Astrocyte of the spinal cord (primary cell): ENCODE data around the gene ULBP2.

Experiments
- DNase-seq: peaks from one replicate; pipeline ENCODE4 v3.0.0; 2011; ENCODE audit warnings: low read depth, low spot score
- H3K4me3 ChIP-seq: 2 replicates; pipeline ENCODE4 v1.5.1; 2011; ENCODE audit warnings: low read depth, mild to moderate bottlenecking, low read length, moderate library complexity
- CTCF ChIP-seq: IDR thresholded peaks from 2 replicates; pipeline ENCODE4 v1.5.1; 2012; ENCODE audit warnings: low read depth, mild to moderate bottlenecking, low read length, inconsistent platforms
- in situ Hi-C: cut with HindIII; loops from 2 replicates; pipeline ENCODE4 v1.10.0; 2017; ENCODE audit warnings: low sequenced_read_pairs

ULBP2 gene

DNA sequence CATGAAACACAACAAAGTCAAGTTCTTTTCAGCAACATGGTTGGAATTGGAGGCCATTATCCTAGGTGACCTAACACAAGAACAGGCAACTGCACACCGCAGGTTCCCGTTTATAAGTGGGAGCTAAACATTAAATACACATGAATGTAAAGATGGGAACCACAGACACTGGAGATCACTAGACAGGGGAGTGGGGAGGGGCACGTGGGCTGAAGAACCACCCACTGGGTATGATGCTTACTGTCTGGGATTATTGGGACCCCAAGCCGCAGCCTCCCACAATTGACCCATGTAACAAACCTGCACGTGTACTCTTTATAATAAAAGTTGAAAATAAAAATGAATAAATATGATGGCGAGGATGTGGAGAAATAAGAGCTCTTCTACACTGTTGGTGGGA is 10.3 kb upstream of the ULBP2 start:
- DNase-seq = no peak
- in situ Hi-C loops = no loop called here
- no peak for TF ChIP-seq CTCF
- H3K4me3 ChIP-seq = no peak overlapping the region

DNA sequence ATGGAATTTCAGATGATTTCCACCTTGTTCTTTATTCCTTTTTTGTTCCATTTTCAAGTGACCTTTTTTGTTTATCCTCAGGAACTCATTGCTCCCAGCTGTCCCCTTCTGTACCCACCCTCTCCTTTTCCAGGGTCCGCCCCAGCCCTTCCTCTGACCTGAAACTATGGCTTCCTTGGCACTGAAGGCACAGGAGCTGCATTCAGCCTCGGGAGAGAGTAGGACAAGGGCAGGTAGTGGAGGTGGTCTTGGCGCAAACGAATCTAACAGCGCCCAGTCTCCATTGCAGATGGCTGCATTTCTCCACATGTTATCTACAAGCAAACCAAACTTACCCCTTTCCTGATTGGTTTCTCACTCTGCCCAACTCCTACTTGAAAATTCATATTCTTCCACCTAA is 8.8 kb upstream of the ULBP2 start:
- DNase-seq = no peak
- no peak overlapping the region for H3K4me3 ChIP-seq
- in situ Hi-C loops = no loop called here
- TF ChIP-seq CTCF = no peak

GRCh38 chr6:149933461-149933860 is 8.4 kb upstream of the ULBP2 start:
- in situ Hi-C loops = no loop called here
- TF ChIP-seq CTCF = no peak
- H3K4me3 ChIP-seq = no peak overlapping the region
- no peak for DNase-seq

DNA sequence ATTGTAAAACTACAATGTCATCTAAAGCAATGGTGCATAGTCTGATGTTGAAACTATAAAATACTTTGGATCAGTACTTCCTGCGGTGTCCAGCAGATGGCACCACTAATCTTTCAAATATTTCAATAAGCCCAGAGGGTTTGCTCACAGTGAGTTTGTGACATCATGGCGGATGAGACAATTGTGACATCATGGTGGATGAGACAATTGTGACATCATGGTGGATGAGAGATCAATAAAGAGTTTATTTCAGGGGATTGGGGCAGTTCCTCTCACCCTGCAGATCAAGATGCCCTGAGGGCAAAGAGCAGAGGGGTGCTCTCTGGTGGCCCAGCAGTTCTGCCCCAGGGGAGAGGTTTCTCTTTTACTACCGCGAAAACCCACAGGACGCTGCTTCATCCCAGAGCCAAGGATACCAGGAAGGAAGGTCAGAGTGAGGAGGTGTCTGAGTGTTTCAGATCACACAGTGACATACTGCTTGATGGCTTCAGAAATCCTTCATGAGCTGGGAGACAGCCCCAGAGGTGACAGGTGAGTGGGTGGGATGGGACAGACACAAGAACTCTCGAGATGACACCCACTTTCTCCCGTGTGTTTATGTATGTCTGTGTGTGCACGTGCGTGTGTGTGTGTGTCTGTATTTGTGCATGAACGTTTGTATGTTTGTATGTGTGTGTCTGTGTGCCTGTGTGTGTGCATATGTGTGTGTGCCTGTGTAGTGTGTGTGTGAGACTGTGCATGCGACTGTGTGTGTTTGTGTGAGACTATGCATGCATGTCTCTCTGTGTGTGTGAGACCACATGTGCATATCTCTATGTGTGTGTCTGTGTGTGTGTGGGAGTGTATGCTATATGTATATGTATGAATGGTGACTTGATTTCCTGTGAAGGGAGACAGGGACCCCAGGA is 7.3 kb upstream of the ULBP2 start:
- no peak overlapping the region for H3K4me3 ChIP-seq
- in situ Hi-C loops = no loop called here
- peak; percentile 62 for TF ChIP-seq CTCF
- DNase-seq = peak; percentile 75

DNA sequence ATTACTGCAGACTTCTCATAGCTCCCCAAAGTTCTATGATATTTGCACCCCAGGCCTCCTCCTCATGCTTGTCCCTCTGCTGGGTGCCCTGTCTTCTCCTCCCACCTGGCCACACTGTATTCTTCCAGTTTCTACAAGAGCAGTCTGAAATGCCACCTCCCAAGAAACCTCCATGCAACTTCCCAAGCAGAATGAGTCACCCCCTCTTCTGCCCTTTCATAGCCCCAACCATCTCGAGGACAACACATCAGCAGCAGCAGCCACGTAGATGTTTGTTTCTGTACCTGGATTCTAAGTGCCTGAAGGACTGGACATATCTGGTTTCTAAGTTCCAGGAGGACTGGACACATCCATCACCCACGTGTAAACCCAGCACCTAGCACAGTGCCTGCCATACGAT is 6.6 kb upstream of the ULBP2 start:
- no peak for TF ChIP-seq CTCF
- H3K4me3 ChIP-seq = no peak overlapping the region
- in situ Hi-C loops = no loop called here
- no peak for DNase-seq

- H3K4me3 ChIP-seq = no peak overlapping the region
- DNase-seq = no peak
- TF ChIP-seq CTCF = no peak
- in situ Hi-C loops = no loop called here
Measured at GRCh38 chr6:149935668-149936067, 6.1 kb upstream of the ULBP2 start.
